SK-N-SH (cell line): Measurements from ENCODE around the gene MSH6. TPM values are rescaled to one million over a fixed set of nuclear protein-coding genes. Genes with fewer than 3 reads are reported as not detected.

Experiments
- CTCF ChIA-PET: fragments of 300-600, 350-600 bp; formaldehyde crosslinking; extraction: SDS; loops from one replicate; lab custom pipeline; 2021; lab: Yijun Ruan, JAX
- POLR2A ChIA-PET: fragments of 350-600 bp; sonication (Branson Sonifier 250); formaldehyde crosslinking; extraction: SDS; loops from one replicate; lab custom pipeline; 2020; ENCODE audit warnings: antibody characterized with exemption, inconsistent platforms; lab: Yijun Ruan, JAX
- DNase-seq: peaks from one replicate; pipeline ENCODE4 v3.0.0; 2012
- H2AFZ ChIP-seq: fragments of 200-600 bp; sonication (generic); 2 replicates; pipeline ENCODE4 v1.8.1; 2016; ENCODE audit warnings: antibody characterized with exemption, mild to moderate bottlenecking, low read depth
- H3F3A ChIP-seq: fragments of 200-600 bp; sonication (generic); replicated peaks from 2 replicates; pipeline ENCODE3; 2016; ENCODE audit warnings: antibody characterized with exemption, mild to moderate bottlenecking; ENCODE audit not compliant: insufficient read depth
- H3K27ac ChIP-seq, 2 experiments: fragments of 200-500 bp in 1 of 2; fragments of 200-600 bp in 1 of 2; sonication (Bioruptor generic) in 1 of 2; sonication (generic), shearing (Covaris generic) in 1 of 2; 2 replicates each; pipeline versions ENCODE4 v1.5.1 to v1.6.1; 2014 to 2016; ENCODE audit warnings: low read depth in 2 of 2, inconsistent platforms in 1 of 2, low read length in 1 of 2, mild to moderate bottlenecking in 1 of 2, mixed read lengths in 1 of 2
- H3K27me3 ChIP-seq: fragments of 200-600 bp; sonication (generic), shearing (Covaris generic); 2 replicates; pipeline ENCODE4 v1.6.1; 2016; ENCODE audit warnings: mixed run types; ENCODE audit not compliant: insufficient read depth
- H3K36me3 ChIP-seq, 2 experiments: fragments of 200-500 bp in 1 of 2; fragments of 200-600 bp in 1 of 2; sonication (Bioruptor generic) in 1 of 2; sonication (generic) in 1 of 2; replicated peaks in 1 of 2; 2 replicates each; pipeline versions ENCODE3 to v1.5.1; 2014 to 2016; ENCODE audit warnings: low read length in 1 of 2, mild to moderate bottlenecking in 1 of 2; ENCODE audit not compliant: insufficient read depth in 2 of 2, control insufficient read depth in 1 of 2
- H3K4me1 ChIP-seq, 2 experiments: fragments of 200-500 bp in 1 of 2; fragments of 200-600 bp in 1 of 2; sonication (Bioruptor generic) in 1 of 2; sonication (generic), shearing (Covaris generic) in 1 of 2; 2 replicates each; pipeline versions ENCODE4 v1.5.1 to v1.6.1; 2014 to 2016; ENCODE audit warnings: low read depth in 1 of 2, low read length in 1 of 2, mixed run types in 1 of 2; ENCODE audit not compliant: insufficient read depth in 2 of 2, control insufficient read depth in 1 of 2
- H3K4me2 ChIP-seq: fragments of 200-600 bp; sonication (generic), shearing (Covaris generic); 2 replicates; pipeline ENCODE4 v1.6.1; 2017; ENCODE audit warnings: mixed run types
- H3K4me3 ChIP-seq, 2 experiments: fragments of 200-500 bp in 1 of 2; fragments of 200-600 bp in 1 of 2; sonication (Bioruptor generic) in 1 of 2; sonication (generic), shearing (Covaris generic) in 1 of 2; 2 replicates each; pipeline versions ENCODE4 v1.5.1 to v1.8.1; 2014 to 2016; ENCODE audit warnings: low read depth in 2 of 2, inconsistent platforms in 1 of 2, low read length in 1 of 2, mild to moderate bottlenecking in 1 of 2, mixed read lengths in 1 of 2, moderate library complexity in 1 of 2
- H3K79me2 ChIP-seq: fragments of 200-600 bp; sonication (generic); 2 replicates; pipeline ENCODE4 v1.8.1; 2017; ENCODE audit warnings: mild to moderate bottlenecking; ENCODE audit not compliant: insufficient read depth
- H3K9ac ChIP-seq: fragments of 200-600 bp; sonication (generic); 2 replicates; pipeline ENCODE4 v1.6.1; 2017; ENCODE audit warnings: mixed run types
- H3K9me2 ChIP-seq: fragments of 200-600 bp; sonication (generic); 2 replicates; pipeline ENCODE4 v1.6.1; 2017; ENCODE audit warnings: mixed run types
- H3K9me3 ChIP-seq: fragments of 200-600 bp; sonication (generic); 2 replicates; pipeline ENCODE4 v1.6.1; 2017; ENCODE audit warnings: mixed run types, mild to moderate bottlenecking, moderate library complexity
- H4K20me1 ChIP-seq: fragments of 200-600 bp; sonication (generic); 2 replicates; pipeline ENCODE4 v1.6.1; 2017; ENCODE audit warnings: mild to moderate bottlenecking, mixed run types; ENCODE audit not compliant: insufficient read depth
- CHD2 ChIP-seq: fragments of 150-350 bp; IDR thresholded peaks from 2 replicates; pipeline ENCODE4 v1.6.1; 2018; ENCODE audit warnings: low read length; ENCODE audit not compliant: partially characterized antibody
- ELF1 ChIP-seq: IDR thresholded peaks from 2 replicates; pipeline ENCODE4 v1.4.0; 2012
- EZH2phosphoT487 ChIP-seq: fragments of 200-600 bp; sonication (generic); IDR thresholded peaks from 2 replicates; pipeline ENCODE4 v1.6.1; 2017; ENCODE audit warnings: low read depth, mixed run types, mild to moderate bottlenecking, antibody characterized with exemption, moderate library complexity, borderline replicate concordance
- FOSL2 ChIP-seq: IDR thresholded peaks from 2 replicates; pipeline ENCODE4 v1.4.0; 2012; ENCODE audit warnings: low read depth, mild to moderate bottlenecking, moderate library complexity, borderline replicate concordance
- FOXM1 ChIP-seq: IDR thresholded peaks from 2 replicates; pipeline ENCODE4 v1.4.0; 2012; ENCODE audit warnings: low read depth, mild to moderate bottlenecking
- GATA2 ChIP-seq: sonication (generic); formaldehyde crosslinking; IDR thresholded peaks from 2 replicates; pipeline ENCODE4 v1.5.0; 2020; ENCODE audit warnings: mild to moderate bottlenecking, missing genetic modification reagents
- JUND ChIP-seq: IDR thresholded peaks from 2 replicates; pipeline ENCODE4 v1.4.0; 2012
- MEF2A ChIP-seq: IDR thresholded peaks from 2 replicates; pipeline ENCODE4 v1.4.0; 2012; ENCODE audit warnings: low read depth, borderline replicate concordance
- NFIC ChIP-seq: IDR thresholded peaks from 2 replicates; pipeline ENCODE4 v1.4.0; 2012; ENCODE audit warnings: borderline replicate concordance
- RAD21 ChIP-seq: IDR thresholded peaks from 2 replicates; pipeline ENCODE4 v1.6.1; 2012; ENCODE audit warnings: mild to moderate bottlenecking, low read length
- RCOR1 ChIP-seq: fragments of 150-350 bp; IDR thresholded peaks from 2 replicates; pipeline ENCODE4 v1.6.1; 2017; ENCODE audit warnings: antibody characterized with exemption, low read length
- RFX5 ChIP-seq: IDR thresholded peaks from 2 replicates; pipeline ENCODE4 v1.6.1; 2012; ENCODE audit warnings: mild to moderate bottlenecking, improper control_type of control experiment, low read length
- SIN3A ChIP-seq: IDR thresholded peaks from 2 replicates; pipeline ENCODE4 v1.6.1; 2012; ENCODE audit warnings: low read depth, mild to moderate bottlenecking, low read length, moderate library complexity, borderline replicate concordance
- TAF1 ChIP-seq: IDR thresholded peaks from 2 replicates; pipeline ENCODE4 v1.6.1; 2012; ENCODE audit warnings: low read depth, mild to moderate bottlenecking, low read length, moderate library complexity, borderline replicate concordance
- TEAD4 ChIP-seq: IDR thresholded peaks from 2 replicates; pipeline ENCODE4 v1.4.0; 2012; ENCODE audit warnings: mild to moderate bottlenecking, borderline replicate concordance; ENCODE audit not compliant: insufficient read depth
- YY1 ChIP-seq: IDR thresholded peaks from 2 replicates; pipeline ENCODE4 v1.4.0; 2012; ENCODE audit warnings: low read depth, mild to moderate bottlenecking
- WGBS: methylation state at CpG from one replicate; pipeline ENCODE4 v1.1.6; 2017; ENCODE audit warnings: low lambda C conversion rate; 5-methylcytosine and 5-hydroxymethylcytosine counted together
- polyA plus RNA-seq, 3 experiments: library from polyadenylated mRNA; depleted of rRNA; stranded (reverse); fragments of >200 nt; gene quantifications; 2 replicates each; pipeline ENCODE4 v1.2.3, GENCODE V29; 2012
- TF ChIP-seq, protein P1 (sequence below): fragments of 150-350 bp; IDR thresholded peaks from 2 replicates; pipeline ENCODE4 v1.6.1; 2017; ENCODE audit warnings: antibody characterized with exemption, low read length, low read depth, borderline replicate concordance
- TF ChIP-seq, protein P2 (sequence below): IDR thresholded peaks from 2 replicates; pipeline ENCODE4 v1.6.1; 2012; ENCODE audit warnings: mild to moderate bottlenecking, low read depth, low read length, moderate library complexity
- TF ChIP-seq, protein P3 (sequence below): fragments of 150-350 bp; IDR thresholded peaks from 2 replicates; pipeline ENCODE4 v1.6.1; 2016; ENCODE audit warnings: mild to moderate bottlenecking, low read depth, low read length

The MSH6 gene
- polyA plus RNA-seq, 1 of the 3 experiments (the other 2 are of a cell fraction), result 16.4 TPM

DNA sequence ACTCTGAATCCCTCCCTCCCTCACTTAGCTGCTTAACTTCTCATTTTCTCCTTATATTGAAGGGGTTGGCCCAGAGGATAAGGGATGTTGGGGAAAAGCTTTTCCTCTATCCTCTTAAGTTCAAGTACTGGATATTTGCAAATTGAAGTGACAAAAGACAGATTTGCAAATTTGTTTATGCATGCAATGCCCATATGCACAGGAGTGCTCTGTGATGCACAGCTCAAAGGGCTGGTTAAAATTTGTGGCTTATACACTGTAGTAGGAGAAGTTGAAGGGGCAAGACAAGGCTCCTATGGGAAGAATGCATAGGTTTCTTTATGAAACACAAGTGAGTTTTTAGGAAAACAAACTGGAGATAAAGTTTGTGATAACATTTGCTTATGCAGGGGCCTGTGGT is 8.4 kb upstream of the MSH6 start:
- H3K4me3 ChIP-seq, result no peak overlapping the region
- DNase-seq, result no peak
- TF ChIP-seq GATA2 (CRISPR knock-in tag) (no peak), SIN3A (no peak), JUND (no peak), EZH2phosphoT487 (no peak), MEF2A (no peak), NFIC (no peak), RAD21 (no peak), YY1 (no peak), CHD2 (no peak)
- TF ChIP-seq, protein P1, sequence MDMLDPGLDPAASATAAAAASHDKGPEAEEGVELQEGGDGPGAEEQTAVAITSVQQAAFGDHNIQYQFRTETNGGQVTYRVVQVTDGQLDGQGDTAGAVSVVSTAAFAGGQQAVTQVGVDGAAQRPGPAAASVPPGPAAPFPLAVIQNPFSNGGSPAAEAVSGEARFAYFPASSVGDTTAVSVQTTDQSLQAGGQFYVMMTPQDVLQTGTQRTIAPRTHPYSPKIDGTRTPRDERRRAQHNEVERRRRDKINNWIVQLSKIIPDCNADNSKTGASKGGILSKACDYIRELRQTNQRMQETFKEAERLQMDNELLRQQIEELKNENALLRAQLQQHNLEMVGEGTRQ, result no peak
- TF ChIP-seq, protein P2, sequence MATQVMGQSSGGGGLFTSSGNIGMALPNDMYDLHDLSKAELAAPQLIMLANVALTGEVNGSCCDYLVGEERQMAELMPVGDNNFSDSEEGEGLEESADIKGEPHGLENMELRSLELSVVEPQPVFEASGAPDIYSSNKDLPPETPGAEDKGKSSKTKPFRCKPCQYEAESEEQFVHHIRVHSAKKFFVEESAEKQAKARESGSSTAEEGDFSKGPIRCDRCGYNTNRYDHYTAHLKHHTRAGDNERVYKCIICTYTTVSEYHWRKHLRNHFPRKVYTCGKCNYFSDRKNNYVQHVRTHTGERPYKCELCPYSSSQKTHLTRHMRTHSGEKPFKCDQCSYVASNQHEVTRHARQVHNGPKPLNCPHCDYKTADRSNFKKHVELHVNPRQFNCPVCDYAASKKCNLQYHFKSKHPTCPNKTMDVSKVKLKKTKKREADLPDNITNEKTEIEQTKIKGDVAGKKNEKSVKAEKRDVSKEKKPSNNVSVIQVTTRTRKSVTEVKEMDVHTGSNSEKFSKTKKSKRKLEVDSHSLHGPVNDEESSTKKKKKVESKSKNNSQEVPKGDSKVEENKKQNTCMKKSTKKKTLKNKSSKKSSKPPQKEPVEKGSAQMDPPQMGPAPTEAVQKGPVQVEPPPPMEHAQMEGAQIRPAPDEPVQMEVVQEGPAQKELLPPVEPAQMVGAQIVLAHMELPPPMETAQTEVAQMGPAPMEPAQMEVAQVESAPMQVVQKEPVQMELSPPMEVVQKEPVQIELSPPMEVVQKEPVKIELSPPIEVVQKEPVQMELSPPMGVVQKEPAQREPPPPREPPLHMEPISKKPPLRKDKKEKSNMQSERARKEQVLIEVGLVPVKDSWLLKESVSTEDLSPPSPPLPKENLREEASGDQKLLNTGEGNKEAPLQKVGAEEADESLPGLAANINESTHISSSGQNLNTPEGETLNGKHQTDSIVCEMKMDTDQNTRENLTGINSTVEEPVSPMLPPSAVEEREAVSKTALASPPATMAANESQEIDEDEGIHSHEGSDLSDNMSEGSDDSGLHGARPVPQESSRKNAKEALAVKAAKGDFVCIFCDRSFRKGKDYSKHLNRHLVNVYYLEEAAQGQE, result no peak
- H3K9ac ChIP-seq, result no peak overlapping the region
- no peak overlapping the region for H2AFZ ChIP-seq
- no peaks in the 10 kb centered on the region for H4K20me1 ChIP-seq
- no peaks in the 10 kb centered on the region for H3K27me3 ChIP-seq
- H3K4me1 ChIP-seq, result no peaks in the 10 kb centered on the region
- H3K9me2 ChIP-seq, result no peaks in the 10 kb centered on the region
- no peak overlapping the region for H3K27ac ChIP-seq
- POLR2A ChIA-PET, result no interaction called here
- CTCF ChIA-PET, result interaction anchor here (1.2 to 10.8 kb wide), 3 partner anchors 8 to 386 kb away, joined by 3 to 228 read pairs (median 10); partner anchors contain the start of gene MSH6
- no peaks in the 10 kb centered on the region for H3K9me3 ChIP-seq
- H3K36me3 ChIP-seq, result no peaks in the 10 kb centered on the region
- no peaks in the 10 kb centered on the region for H3K79me2 ChIP-seq
- H3F3A ChIP-seq, result peaks cover 4% of the 10 kb centered on the region
- H3K4me2 ChIP-seq, result no peak overlapping the region

DNA sequence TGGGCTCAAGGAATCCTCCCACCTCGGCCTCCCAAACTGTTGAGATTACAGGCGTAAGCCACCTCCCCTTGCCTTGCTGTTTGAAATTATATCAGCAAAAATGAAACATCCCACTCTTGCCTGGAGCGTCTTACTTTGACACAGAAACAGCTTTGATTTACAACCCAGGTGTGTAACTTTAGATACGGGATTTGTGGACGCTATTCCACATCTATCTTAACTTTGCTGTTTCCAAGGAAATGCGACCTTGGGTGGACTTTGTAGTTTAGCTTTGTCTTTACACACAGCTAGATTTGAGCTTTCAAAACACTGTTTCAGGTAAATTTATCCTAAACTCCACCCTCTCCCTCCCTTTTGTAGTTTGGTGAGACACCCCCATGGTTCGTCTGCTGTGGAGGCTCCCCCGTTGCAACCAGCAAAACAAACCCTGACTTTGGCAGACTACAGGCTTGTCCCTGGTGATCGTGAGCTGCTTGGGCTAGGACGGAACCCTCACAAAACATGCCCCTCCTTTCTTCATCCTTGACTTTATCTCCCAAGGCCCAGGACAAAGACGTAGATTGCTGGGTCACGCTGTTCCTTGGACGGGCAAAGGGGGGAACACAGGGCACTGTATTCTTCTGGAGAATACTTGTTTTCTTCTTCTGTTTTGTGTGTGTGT is 5.5 kb upstream of the MSH6 start:
- Histone ChIP-seq H3K36me3 (no peaks in the 10 kb centered on the region), H3K4me2 (no peak overlapping the region), H3K9me3 (no peaks in the 10 kb centered on the region), H4K20me1 (no peaks in the 10 kb centered on the region), H3K79me2 (no peaks in the 10 kb centered on the region), H3K9me2 (no peaks in the 10 kb centered on the region), H3K9ac (no peak overlapping the region), H3F3A (no peaks in the 10 kb centered on the region), H2AFZ (no peak overlapping the region), H3K27ac (no peak overlapping the region), H3K4me1 (peaks cover 0 to 6% of the 10 kb centered on the region in 2 experiments; a peak in 1 of 4 replicates), H3K4me3 (no peak overlapping the region), H3K27me3 (no peaks in the 10 kb centered on the region)
- ChIA-PET CTCF (interaction anchor here (1.4 to 9.2 kb wide), 3 partner anchors 9 to 389 kb away, joined by 3 to 98 read pairs (median 9); no protein-coding TSS in a partner anchor), POLR2A (no interaction called here)
- DNase-seq, result no peak
- WGBS, result 88% methylated on average over 13 of the region's 13 CpGs
- TF ChIP-seq RCOR1 (no peak), ELF1 (no peak), RFX5 (no peak), JUND (no peak), FOSL2 (no peak), NFIC (no peak), TAF1 (no peak), TEAD4 (no peak), FOXM1 (no peak)
- TF ChIP-seq, protein P3, sequence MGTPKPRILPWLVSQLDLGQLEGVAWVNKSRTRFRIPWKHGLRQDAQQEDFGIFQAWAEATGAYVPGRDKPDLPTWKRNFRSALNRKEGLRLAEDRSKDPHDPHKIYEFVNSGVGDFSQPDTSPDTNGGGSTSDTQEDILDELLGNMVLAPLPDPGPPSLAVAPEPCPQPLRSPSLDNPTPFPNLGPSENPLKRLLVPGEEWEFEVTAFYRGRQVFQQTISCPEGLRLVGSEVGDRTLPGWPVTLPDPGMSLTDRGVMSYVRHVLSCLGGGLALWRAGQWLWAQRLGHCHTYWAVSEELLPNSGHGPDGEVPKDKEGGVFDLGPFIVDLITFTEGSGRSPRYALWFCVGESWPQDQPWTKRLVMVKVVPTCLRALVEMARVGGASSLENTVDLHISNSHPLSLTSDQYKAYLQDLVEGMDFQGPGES, result no peak
- TF ChIP-seq, protein P2, result no peak
